Measurements from ENCODE around the gene LMX1B.

The LMX1B gene

DNA sequence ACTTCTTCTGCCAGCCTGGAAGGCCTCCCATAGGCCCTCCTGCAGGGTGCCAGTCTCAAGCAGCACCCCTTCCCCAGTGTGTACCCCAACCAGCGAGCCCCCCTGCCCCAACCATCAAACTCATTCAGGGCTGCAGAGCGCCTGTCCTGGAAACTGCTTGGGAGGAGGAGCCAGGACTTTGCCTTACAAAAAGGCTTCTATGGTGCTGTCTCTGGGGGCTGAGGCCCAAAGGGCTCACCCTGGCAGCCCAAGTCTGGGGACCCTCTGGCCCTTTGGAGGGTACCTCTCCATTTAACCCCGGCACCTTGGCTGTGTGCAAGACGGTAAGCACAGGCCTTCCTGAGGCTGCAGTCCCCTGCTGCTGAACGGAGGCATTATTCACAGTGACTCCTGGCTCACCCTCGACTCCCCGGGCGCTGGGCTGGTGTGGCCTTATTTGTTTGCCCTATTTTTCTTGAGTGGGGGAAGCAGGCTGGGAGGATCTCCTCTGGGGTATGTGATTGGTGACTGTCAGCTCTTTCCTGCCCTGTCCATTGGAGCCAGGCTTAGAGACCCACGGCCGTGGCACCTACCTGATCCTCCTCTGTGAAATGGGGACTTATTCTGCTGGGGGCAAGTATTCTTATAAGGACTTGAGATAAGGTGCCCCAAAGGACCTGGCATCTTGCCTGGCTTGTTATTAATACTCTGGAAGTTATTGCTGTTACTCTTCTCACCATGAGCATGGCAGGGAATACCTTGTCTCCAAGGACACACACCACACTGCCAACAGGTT, 5.8 kb downstream of the LMX1B start:
- no peak for DNase-seq

DNA sequence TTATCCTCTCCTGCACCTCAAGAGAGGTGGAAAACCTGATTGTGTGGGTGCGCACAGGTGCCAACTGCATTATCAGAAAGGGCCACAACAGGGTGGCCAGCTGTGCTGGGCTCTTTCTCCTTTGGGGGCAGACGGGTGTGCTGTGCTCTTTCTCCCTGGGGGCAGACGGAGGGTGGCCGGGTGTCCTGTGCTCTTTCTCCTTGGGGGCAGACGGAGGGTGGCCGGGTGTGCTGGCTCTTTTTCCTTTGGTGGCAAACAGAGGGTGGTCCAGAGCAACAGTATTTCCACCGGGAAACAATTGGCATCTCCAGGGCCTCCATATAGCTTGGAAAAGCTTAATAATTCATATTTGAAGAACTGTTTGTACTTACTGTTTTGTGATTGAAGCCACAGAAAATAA, 6.8 kb downstream of the LMX1B start:
- DNase-seq, result no peak

DNA sequence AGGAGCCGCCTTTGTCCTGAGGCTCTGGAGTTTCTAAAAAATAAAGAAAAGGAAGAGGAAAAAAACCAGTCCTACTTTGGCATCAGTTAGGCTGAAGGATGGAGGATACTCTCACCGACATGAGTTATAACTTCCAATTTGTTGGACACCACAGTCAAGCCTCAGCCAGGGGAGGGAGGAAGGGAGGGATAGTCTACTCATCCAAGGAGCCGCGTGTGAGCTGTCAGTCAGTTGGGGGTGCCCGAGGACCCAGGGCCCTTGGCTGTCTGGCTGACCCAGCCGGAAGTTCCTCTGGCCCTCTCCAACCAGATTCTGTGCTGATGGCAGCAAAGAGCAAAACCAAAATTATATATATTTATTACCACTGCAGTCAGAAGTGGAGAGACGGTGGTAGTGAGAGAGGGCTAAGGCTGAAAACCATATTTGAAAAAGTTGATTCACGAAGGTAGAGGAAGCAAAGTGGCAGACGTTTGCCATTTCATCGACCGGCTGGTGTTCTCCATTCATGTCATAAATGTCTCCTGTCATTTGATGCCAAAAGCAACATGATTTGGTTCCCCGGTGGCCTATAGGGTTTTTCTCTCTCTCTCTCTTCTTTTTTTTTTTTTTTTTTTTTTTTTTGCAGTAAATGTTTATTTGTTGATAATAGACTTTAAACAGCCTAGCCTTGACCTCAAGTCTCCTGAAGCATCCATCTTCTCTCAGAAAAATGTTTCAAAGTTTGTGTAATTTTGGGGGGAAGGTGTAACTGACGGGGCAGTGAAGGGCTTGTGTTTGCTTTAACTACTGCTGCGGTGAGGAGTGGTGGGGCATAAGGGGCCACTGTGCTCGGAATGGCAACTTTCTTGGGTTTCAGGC, 7.6 kb downstream of the LMX1B start:
- DNase-seq, result no peak

DNA sequence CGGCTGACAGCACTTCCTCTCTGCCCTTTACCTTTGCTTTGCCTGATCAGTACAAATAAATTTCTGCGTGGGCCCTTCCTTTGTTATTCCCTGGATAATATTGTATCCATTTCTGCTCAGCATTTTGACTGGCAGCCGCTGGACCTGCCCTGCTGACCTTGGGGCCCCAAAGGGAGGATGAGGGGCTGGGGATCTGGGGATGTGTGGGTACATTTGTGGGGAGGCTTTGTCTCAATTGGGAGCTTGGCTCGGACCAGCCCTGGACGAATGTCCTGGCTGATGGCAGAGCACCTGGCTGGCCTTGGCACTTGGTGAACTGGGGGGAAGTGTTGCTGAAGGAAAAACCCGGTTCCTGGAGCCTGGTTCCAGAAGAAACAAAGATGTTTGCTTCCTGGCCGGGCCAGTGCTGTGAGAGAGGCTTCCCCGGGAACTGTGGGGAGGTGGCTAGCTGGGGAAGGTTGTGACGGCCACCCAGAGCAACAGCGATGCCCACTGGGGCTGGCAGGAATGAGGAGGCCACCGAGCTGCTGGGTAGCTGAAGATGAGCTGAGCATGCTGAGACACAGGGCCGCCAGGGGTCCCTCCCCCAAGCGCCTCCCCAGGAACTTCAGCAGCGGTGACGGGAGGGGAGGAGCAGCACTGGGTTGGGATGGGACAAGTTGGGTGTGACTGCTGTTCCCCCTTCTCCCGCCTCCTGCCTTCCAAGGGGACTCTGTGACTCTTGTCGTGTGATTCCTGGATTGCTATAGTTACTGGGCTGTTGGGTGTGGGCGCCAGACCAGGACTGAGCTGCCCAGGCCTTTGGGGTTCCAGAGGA, 8.4 kb downstream of the LMX1B start:
- no peak for DNase-seq

DNA sequence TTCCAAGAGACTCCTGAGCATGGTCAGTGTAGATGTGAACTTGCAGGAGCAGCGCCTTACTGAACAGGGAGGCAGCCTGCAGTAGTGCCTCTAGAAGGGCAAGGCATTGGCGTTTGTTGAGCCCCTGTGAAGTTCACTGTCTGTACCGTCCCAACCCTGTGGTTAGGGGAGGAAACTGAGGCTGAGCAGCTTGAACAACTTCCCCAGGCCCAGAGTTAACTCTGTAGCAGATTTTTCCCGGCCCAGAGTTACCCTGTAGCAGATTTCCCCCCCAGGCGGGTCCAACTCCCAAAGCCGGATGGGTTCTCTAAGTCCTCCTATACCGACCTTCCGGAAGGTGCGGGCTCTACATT, 9.6 kb downstream of the LMX1B start:
- no peak for DNase-seq

DNA sequence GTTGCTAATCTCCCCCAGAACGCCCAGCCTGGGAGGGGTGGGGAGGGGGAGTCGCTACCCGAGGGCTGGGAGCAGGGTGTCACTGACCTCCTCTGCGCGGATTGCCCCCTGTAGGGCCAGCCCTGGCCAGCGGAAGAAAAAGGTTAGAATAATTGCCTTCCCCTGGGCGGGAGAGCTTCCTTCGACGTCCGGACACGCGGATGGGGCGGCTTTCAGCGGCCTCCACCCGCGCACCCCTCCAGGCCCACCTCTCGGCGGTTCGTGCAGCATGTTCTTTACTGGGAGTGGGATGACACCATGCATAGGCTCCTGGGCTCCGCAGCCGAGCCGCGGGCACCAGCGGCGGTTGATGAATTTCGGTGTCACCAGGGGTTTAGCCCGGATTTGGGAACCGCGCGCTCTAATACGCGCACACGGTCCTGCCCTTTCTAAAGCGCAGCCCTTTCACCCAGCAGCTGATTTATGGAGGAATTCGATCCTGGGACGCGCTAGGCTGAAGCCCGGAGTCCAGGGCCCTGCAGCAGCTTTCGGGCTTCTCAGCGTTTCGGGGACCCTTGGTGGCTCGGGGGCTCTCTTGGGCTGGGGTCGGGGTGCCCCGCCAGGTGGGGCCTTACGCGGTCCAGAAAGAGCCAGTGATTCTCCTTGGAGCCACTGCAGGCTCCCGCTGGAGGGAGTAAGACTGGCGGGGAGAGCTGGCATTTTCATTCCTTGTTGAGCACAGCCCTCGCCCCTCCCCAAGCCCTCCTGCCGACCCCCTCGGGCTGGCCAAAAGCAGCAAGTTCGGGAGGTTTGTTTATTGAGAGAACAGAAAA, 10.1 kb downstream of the LMX1B start:
- no peak for DNase-seq

DNA sequence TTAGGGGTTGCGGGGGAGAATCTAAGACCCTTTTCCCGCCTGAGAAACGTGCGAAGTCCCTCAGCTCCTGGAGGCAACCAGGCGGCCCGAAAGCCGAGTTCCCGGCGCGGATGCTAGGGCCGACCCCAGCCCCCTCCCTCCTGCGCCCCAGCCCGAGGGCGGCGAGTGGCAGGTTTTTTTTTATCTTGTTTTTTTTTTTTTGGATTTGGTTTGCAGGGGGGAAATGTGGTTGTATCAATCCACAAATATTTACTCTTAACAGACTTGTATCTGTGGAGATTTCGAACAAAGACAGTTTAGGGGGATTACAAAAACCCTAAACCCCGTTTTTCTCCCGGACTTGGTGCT, 10.7 kb downstream of the LMX1B start:
- DNase-seq, result no peak

DNA sequence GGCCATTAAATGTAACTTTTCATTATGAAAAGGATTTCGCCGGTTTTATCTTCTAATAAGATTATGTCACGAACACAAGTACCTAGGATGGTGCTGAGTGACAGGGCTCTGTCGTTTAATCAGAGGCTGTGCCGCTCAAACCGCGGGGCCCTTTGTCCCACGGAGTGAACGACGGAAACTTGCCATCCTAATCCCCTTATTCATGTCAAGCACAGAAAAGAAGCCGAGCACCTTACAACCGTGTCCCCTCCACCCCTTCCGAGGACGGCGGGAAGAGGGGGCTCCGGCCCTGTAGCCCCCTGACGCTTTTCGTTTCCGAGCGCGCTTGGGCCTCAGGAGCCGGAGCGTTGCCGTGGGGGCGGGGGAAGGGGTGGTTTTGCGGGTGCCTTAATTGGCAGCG, 11.2 kb downstream of the LMX1B start:
- no peak for DNase-seq

DNA sequence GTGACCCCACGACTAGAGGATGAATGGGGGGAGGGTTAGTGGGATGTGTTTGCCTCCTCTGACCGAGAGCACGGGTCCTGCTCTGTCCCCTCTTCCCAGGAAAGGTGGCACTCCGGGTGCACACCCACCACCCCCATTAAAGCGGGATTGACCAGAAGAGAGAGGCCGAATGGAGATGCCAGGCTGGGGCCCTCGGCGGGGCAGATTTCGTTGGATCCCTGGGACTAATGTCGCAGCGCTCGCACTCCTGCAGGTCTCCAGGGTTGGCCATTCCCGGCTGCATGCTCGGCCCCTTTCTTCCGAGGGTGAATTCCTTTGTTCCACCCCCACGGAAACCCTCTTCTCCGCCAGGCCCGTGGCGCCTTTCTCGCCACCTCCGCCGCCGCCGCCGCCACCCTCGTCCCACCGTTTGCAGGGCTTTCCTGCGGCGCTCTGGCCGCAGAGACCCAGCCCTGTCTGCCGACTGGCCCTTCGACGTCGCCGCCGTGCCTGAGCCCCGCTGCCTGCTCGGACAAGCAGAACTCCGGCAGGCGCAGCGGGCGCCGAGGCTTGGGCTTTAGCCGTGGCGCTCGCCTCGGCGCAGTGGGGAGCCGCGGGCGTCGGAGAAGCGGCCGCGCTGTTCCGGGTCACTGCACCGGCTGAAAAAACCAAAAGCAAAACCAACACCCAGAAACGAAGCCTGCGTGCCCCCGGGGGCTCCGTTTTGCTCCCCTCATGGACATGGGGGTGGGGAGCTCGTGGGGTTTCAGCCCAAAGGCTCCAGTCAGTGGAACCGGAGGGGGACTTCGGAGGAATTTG, 11.8 kb downstream of the LMX1B start:
- no peak for DNase-seq

DNA sequence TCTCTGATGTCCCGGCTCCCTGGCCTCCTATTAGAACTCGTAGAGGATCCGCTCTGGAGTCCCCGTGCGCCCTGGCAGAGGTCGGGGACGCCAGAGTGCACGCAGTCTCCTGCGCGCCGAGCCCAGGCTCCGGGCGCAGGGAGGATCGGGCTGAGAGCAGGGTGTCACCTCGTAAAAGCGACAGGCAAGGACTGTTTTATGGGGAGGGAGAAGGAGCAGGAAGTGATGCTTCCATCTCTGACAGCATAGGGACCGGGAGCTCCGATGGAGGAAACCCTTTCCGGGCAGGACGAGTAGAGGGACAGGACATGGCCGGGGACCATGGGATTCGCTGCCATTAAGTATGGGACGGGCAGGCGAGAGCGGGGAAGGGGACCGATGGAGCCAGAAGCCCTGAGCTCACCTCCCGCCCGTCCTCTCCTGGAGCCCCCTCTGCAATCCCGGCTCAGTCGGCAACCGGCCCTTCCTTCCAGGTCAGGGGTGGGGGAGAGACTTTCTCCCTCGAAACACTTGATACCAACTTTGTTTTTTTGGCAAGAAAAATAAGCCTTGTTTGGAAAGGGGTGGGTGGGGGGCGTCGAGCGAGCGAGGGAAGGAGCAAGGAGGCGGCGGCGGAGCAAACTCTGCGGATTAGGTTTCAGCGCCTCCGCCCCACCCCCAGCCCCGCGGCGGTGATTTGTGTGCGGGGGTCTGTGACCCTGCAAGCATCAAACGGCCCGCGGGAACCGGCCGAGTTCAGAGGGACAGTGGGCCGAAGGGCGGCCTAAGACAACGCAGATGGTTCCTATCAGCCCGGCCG, 12.6 kb downstream of the LMX1B start:
- no peak for DNase-seq

DNA sequence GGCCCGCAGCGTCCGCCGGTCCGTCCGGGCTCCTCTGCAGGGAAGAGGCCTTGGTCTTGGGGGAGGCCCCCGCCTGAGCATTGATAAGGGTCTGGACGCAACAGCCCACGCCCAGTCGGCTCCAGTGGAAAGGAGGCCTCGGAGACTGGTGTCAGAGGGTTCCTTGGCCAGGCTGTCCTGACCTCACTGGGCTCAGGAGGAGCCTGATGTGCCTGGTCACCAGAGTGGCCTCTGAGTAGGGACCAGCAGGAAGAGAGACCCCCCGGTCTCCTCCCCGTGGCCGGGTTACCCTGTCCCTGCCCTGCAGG, 13.2 kb downstream of the LMX1B start:
- DNase-seq, result no peak

DNA sequence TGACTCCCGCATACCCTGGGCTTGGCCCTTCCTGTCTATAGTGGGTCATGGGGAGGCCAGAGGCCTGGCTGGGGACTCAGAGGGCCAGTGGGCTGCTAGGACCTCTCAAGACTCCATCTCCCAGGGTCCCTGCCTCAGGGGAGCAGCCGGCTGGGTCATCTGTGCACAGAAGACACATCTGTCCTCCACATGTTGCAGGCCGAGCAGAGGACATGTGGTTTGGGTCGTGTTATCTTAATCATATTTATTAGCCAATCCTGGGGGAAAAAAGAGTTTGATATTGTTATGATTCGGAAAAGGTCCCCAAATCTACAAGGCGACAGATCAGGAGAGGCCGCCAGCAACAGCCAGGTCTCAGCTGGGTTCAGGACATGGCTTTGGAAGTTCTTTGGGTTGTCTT, 14.4 kb downstream of the LMX1B start:
- DNase-seq, result no peak

DNA sequence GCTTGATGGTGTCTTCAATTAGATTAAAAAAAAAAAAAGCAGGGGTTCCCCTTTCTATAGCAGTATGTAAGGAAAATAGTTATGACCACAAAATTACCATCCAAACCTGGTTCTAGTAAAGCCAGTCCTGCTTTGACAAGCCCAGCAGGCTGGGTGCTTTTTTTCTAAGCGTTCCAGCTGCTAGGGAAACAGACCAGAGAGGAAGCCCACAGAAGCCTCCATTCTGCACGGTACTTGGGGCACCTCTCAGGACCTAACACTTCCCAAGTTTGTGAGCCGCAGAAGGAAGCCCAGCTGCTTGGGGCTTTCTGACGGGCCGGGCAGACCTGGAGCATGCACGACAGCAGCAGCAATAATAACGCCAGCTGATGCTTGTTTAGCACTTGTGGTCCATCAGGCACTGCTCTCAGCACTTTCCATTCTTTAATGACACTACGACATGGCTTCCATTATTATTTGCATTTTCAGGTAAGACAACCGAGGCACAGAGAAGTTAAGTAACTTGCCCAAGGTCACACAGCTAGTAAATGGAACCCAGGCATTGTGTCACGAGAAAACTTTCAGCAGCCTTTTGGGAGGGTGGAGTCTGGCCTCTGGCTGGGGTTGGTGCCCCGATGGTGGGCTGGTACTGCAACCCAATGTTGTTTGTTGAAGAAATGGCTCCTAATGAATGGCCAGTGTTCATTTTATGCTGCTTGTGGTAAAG, 15.4 kb downstream of the LMX1B start:
- no peak for DNase-seq

DNA sequence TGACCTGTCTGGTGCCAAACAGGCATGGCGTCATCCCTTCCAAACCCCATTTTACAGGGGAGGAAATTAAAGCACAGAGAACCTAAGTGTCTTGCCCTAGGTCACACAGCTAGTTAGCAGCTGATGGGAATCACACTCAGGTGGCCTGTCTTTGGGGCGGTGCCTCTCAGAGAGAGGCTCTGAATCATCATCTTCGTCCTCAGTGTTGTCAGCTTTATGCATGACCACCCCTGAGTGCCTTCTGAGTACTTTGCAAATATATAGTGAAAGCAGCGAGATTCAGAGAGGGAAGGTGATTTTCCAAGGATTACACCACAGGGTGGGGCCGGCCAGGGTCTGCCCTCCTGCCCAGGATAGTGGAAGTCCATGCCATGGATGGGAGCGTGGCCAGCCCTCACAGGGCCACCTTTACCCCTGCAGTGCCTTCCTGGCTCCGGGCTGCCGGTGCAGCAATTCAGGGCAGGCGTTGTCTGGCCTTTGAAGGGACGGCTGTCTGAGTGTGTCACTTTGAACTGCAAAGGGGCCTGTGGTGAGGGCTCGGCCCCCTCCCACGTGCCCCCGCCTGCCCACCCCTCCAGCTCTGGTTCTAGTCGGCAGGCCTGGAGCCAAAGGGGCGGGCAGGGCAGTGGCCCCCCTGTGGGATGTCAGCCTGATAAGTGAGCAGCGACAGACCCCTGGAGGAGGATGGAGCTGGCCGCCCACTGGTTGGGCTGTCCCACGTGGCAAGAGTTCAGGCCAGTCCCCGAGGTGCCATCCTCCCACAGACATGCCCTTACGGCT, 16.9 kb downstream of the LMX1B start:
- no peak for DNase-seq

DNA sequence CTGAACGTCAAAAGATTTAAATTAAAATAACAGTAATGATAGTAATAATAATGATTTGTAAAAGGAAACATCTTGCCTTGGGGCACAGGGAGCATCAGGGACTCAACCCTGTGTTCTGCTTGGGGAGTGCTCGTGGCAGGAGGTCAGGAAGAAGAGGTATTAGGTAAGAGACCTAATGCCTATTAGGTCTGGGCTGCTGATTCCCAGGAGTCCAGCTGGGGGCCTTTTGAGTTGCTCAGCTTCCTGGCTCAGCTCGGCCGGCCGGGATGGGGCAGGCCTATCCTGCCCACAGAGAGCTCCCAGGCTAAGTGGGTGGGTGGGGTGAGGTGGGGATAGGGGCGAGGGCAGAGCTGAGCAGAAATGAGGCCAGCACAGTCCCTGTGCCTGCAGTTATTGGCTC, 17.5 kb downstream of the LMX1B start:
- no peak for DNase-seq

DNA sequence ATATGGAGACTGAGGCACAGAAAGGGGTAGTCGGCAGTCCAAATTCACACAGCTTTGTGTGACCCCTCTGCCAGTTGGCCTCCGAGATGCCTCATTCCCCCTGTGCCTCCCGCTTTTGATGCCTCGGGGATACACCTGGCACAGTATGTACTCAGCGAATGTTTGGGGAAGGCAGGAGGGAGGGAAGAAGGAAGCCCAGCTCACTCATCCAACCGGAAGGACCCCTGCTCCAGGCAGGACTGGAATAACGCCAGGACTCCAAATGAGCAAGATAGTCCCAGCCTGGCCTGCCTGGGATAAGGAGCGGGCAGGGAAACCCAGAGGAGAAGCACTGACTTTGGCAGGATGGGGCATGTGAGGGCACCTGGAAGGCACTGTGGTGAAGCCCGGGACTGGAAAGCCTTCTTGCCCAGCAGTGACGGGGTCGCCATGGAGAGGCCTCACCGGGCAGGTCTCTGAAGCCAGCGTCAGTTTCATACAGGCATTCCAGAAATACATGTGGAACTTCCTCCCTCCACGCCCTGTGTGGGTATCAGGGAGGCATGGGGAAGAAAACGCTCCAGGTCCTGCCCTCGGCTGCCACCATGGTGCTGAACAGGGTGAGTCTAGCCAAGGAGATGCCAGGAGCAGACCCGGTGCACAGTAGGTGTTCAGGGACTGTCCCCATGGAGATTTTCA, 20.3 kb downstream of the LMX1B start:
- no peak for DNase-seq

DNA sequence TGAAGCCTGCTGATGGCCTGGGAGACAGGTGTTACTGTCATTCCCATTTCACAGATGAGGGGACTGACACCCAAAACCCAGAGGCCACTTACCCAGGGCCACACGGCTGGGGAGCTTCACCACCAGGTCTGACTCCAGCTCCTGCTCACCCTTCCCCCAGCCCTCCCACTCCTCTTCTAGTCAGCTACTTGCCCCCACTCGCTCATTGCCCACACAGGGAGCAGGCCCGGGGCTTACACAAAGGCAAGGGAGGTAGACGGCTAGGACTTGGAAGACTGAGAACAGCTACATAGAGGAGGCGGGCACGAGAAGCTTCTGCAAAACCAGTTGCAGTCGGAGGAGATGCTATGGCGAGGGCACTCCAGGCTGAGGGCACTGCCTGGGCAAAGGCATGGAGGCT, 21.3 kb downstream of the LMX1B start:
- DNase-seq, result no peak

DNA sequence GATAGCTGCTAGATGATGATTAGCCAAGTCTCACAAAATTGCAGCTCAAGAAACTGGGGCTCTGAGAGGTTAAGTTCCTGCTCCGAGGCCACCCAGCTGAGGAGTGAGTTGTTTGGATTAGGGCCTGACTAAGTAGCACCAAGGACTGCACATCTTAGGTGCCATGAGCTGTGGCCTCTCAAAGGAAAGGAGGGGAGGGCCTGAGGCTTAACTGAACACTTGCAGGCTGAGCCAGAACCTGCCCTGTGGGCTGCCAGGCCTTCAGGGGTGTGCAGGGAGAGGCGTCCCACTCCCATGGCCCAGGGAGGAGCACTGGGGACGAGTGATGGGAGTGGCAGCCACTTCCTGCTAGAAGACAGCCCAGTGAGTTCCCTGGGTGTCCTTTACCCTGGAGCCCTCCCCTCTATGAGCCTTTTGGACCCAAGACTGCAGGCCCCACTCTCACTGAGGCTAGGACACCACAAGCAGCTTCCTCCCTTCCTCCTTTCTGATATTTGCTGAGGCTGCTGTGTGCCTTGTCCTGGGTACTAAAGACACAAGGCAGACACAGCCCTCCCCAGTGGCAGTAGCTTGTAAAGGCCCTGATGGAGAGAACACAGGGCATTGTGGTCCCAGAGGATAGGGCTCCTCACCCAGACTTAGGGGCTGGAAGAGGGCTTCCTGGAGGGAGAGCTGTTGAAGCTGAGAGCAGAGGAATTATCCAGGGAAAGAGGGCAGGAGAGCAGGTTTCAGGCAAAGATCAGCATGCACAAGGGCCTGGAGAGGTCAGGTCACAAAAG, 22.1 kb downstream of the LMX1B start:
- no peak for DNase-seq

Measured in suppressor macrophage treated with lipopolysaccharide for 4 hours (primary cell).